Stimulated activated naive B cell treated with anti-CD40 and anti-IgM and Interleukin-4, amounts not matched to agents 10 μg/mL and 1 μg/mL and 100 μg/mL, for 72 hours (primary cell): ENCODE results near the gene CH25H.

Experiments
- ATAC-seq, 2 donors: fragments of 150-1000 bp; cut with Tn5 transposase; replicated peaks; 2 replicates each; pipeline ENCODE4 v1.10.0; 2021; ENCODE audit warnings: moderate library complexity in 1 of 2
- DNase-seq: peaks from one replicate; pipeline ENCODE4 v3.0.0; 2021
- H3K27ac Mint-ChIP-seq: one replicate; pipeline ENCODE4 v1.8.0; 2022; ENCODE audit warnings: mild to moderate bottlenecking, mixed read lengths
- H3K27me3 Mint-ChIP-seq, 2 donors: one replicate each; pipeline ENCODE4 v1.8.0; 2022; ENCODE audit warnings: mixed read lengths in 2 of 2
- H3K36me3 Mint-ChIP-seq, 2 donors: one replicate each; pipeline ENCODE4 v1.8.0; 2022; ENCODE audit warnings: mixed read lengths in 2 of 2, mild to moderate bottlenecking in 1 of 2
- H3K4me1 Mint-ChIP-seq, 2 donors: one replicate each; pipeline ENCODE4 v1.8.0; 2022; ENCODE audit warnings: mixed read lengths in 2 of 2, mild to moderate bottlenecking in 1 of 2
- H3K4me3 Mint-ChIP-seq, 2 donors: one replicate each; pipeline ENCODE4 v1.8.0; 2022; ENCODE audit warnings: mild to moderate bottlenecking in 2 of 2, mixed read lengths in 2 of 2, moderate library complexity in 1 of 2
- H3K9me3 Mint-ChIP-seq, 2 donors: one replicate each; pipeline ENCODE4 v1.8.0; 2022; ENCODE audit warnings: mixed read lengths in 2 of 2, mild to moderate bottlenecking in 1 of 2

The CH25H gene

GRCh38 chr10:89217057-89217990 lies 10.2 kb upstream of the CH25H start:
- DNase-seq (peak; percentile 22), ATAC-seq (no peak)
- Mint-ChIP-seq H3K4me3 (no peak overlapping the region), H3K27me3 (no peaks in the 10 kb centered on the region), H3K27ac (no peak overlapping the region), H3K36me3 (peaks cover 12 to 13% of the 10 kb centered on the region in 2 donors), H3K9me3 (no peaks in the 10 kb centered on the region), H3K4me1 (peaks cover 0 to 3% of the 10 kb centered on the region in 2 donors)

GRCh38 chr10:89216056-89216455 lies 8.9 kb upstream of the CH25H start:
- Mint-ChIP-seq H3K27me3 (peaks cover 3 to 5% of the 10 kb centered on the region in 2 donors), H3K4me1 (peaks cover under 1 to 3% of the 10 kb centered on the region in 2 donors), H3K36me3 (peaks cover 4 to 10% of the 10 kb centered on the region in 2 donors), H3K27ac (no peak overlapping the region), H3K4me3 (no peak overlapping the region), H3K9me3 (no peaks in the 10 kb centered on the region)
- DNase-seq = no peak
- ATAC-seq = no peak

DNA sequence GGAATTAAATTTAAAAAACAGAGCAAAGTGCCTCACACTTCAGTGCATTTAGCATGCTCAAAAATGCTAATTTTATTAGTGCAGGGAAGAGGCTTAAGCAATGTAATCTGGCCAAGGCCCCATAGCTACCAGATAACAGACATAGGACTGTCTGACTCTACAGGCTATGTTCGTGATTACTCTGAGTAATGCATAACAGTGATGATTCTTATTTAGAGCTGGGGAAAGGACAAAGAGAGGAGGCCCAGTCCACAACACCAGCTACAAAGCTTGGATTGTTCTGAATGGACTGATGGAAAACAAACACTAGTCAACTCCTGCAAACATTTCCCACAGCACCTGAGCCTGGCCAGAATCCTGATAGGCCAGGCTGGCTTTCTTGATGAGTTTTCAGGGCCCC lies 8.4 kb upstream of the CH25H start:
- no peaks in the 10 kb centered on the region for H3K9me3 Mint-ChIP-seq
- no peak overlapping the region for H3K4me3 Mint-ChIP-seq
- peaks cover 8 to 11% of the 10 kb centered on the region in 2 donors for H3K27me3 Mint-ChIP-seq
- no peak for ATAC-seq
- peaks cover 3 to 6% of the 10 kb centered on the region in 2 donors for H3K4me1 Mint-ChIP-seq
- H3K27ac Mint-ChIP-seq = no peak overlapping the region
- DNase-seq = no peak
- peaks cover under 1 to 6% of the 10 kb centered on the region in 2 donors for H3K36me3 Mint-ChIP-seq

DNA sequence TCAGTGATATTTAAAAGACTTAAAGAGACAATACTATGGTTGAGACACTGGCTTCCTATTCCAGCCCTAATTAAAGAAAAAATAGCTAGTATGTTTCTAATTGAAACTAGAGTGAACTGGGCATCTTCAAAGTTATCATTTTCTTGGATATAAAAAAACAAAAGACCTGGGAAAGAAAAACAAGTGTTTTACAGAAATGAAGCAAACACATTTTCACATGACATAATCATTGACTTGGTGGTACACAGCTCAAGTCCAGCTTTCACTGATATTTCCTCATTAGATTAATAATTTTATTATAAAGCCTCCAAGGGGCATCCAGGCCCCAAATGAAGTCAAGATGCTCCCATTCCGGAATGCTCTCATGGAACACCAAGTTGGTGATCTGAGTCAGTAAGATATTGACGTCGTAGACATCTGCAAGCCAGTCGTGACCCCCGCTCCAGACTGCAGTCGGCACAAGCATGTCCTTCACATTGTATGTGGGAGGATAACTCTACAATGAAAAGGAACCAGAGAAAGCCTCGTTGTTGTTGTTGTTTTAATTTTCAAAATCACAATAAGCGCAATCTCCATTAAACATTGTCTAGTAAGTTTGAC lies 7.5 kb upstream of the CH25H start:
- Mint-ChIP-seq H3K4me1 (peaks cover 8 to 10% of the 10 kb centered on the region in 2 donors), H3K9me3 (no peaks in the 10 kb centered on the region), H3K27ac (no peak overlapping the region), H3K4me3 (no peak overlapping the region), H3K27me3 (peaks cover 11 to 13% of the 10 kb centered on the region in 2 donors), H3K36me3 (peaks cover 0 to 6% of the 10 kb centered on the region in 2 donors)
- ATAC-seq = no peak
- no peak for DNase-seq

DNA sequence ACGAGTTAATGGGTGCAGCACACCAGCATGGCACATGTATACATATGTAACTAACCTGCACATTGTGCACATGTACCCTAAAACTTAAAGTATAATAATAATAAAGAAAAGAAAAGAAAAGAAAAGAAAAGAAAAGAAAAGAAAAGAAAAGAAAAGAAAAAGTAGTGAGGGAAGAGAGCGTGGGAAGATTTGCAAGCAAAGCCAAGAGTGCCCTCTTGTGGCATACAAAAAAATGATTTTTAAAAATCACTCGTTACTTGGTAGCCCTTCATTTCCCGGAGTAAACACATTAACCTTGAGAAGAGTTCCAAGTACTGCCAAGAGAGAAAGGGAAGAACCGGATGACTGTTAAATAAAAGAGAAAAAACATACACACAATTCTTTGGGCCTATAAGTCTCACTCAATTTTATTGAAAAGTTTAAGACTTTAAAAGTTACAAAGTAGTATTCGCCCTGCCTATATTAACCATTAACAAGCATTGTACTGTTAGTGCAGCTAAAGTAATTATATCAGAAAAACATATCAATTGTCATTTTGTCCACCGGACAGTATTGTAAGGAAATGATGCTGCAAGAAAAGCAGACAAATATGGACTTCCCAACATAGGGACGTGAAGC lies 6.2 kb upstream of the CH25H start:
- H3K4me1 Mint-ChIP-seq = peaks cover 13 to 18% of the 10 kb centered on the region in 2 donors
- peaks cover 14 to 17% of the 10 kb centered on the region in 2 donors for H3K27me3 Mint-ChIP-seq
- peaks cover 0 to 4% of the 10 kb centered on the region in 2 donors for H3K36me3 Mint-ChIP-seq
- no peak overlapping the region for H3K4me3 Mint-ChIP-seq
- DNase-seq = no peak
- H3K27ac Mint-ChIP-seq = no peak overlapping the region
- no peaks in the 10 kb centered on the region for H3K9me3 Mint-ChIP-seq
- ATAC-seq = no peak

DNA sequence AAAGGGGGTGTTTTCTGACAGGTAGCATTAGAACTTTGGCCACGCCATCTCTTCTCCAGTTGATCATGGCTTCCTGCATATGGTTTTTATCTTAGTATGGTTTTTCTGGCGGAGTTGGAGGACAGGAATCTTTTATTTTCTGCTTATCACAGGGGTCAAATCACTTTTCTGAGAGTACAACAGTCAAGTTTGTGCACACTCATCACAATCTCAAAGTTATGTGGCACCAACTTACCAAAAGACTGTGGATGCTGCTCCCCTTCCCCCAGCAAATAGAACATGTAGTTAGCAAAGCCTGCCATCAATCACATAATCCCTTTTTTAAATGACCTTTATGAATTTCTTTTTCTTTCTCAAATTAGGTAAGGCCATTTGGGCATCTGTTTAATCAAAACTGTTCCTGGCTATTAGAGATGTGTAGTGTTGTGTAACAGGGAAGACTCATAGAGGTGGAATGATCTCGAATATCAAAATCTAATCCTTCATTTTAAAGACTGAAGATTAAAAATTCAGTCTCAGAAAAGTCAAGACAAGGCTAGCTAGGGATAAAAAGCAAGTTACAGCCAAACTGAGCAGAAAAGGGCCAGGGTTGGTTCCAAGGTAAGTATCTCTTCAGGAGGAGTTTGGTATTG lies 3.8 kb upstream of the CH25H start:
- Mint-ChIP-seq H3K27me3 (peaks cover 26 to 28% of the 10 kb centered on the region in 2 donors), H3K36me3 (peaks cover 0 to 4% of the 10 kb centered on the region in 2 donors), H3K27ac (no peak overlapping the region), H3K9me3 (no peaks in the 10 kb centered on the region), H3K4me3 (no peak overlapping the region), H3K4me1 (peaks cover 19 to 38% of the 10 kb centered on the region in 2 donors)
- DNase-seq (no peak), ATAC-seq (no peak)

GRCh38 chr10:89209718-89210117 lies 2.6 kb upstream of the CH25H start:
- H3K4me3 Mint-ChIP-seq = peak overlapping the region; percentile 9 to 17
- DNase-seq (no peak), ATAC-seq (peak; percentile 36 to 55)
- peaks cover 31 to 34% of the 10 kb centered on the region in 2 donors for H3K27me3 Mint-ChIP-seq
- H3K9me3 Mint-ChIP-seq = no peaks in the 10 kb centered on the region
- peaks cover 0 to 2% of the 10 kb centered on the region in 2 donors for H3K36me3 Mint-ChIP-seq
- peaks cover 19 to 38% of the 10 kb centered on the region in 2 donors for H3K4me1 Mint-ChIP-seq
- H3K27ac Mint-ChIP-seq = no peak overlapping the region

DNA sequence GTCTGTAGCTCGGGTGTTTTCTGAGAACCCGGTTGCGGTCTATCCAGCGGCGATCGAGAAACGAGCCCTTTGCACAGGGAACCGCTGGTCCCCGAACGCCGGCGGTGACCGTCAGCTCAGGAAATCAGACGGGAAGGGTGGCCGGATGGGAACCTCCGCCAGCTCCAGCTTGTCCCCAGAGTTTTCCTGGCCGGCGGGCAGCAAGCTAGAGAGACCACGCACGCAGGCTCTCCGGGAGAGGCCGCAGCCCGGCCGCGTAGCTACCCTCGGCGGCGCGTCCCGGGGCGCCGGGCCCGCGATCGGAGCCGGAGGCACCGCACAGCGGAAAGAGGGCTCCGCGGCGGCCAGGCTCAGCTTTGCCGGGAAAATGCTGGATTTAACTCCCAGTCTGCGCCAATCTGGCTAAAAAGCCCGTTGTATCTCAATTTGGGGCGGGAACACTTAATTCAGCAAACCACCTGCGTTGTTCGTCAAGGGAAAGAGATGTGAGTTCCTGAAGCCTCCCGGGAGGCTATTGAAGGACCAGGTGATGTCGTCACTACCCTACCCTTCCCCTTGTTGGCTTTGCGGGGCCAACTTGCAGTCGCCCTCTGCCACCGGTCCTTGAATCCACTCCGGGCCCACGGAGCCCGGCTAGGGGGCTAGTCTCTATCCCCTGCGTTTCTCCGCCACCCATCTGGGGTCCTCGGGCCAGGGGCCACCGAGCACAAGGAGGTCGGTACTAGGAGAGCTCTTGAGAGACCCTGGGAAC lies 859 bp upstream of the CH25H start:
- H3K4me3 Mint-ChIP-seq = peak overlapping the region; percentile 80 to 81
- ATAC-seq (peak; percentile 22 to 27), DNase-seq (peak; percentile 6)
- H3K4me1 Mint-ChIP-seq = peaks cover 17 to 38% of the 10 kb centered on the region in 2 donors
- peaks cover 31 to 34% of the 10 kb centered on the region in 2 donors for H3K27me3 Mint-ChIP-seq
- H3K27ac Mint-ChIP-seq = peak overlapping the region; percentile 75
- H3K36me3 Mint-ChIP-seq = no peaks in the 10 kb centered on the region
- no peaks in the 10 kb centered on the region for H3K9me3 Mint-ChIP-seq

DNA sequence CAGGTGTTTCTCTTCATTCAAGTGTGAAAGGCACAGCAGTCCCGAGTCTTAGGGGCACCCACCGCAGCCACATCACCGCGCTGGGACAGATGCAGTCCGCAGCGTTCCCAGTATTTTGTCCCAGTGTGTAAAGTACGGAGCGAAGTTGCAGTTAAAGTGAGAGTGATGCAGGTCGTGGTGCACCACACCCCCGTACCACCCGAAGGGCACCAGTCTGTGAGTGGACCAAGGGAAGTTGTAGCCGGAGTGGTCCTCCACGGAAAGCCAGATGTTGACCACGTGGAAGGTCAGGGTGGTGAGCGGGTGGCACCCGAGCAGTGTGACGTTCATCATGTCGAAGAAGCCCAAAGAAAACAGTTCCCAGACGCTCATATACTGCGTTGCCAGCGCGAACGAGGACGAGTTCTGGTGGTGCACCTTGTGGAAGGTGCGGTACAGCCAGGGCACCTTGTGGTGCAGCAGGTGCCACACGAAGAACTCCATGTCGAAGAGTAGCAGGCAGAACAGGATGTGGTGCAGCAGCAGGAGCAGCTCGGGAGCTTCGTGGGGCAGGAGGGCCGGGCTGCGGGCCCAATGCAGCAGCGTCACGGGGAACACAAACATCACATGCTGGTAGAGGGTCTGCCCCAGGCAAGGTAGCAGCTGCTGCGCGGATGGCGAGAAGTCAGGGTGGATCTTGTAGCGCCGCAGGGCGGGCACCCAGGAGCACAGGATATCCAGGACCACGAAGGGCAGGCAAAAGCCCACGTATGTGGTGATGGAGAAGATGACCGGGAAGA lies 526 bp downstream of the CH25H start:
- Mint-ChIP-seq H3K27me3 (peaks cover 31 to 34% of the 10 kb centered on the region in 2 donors), H3K4me3 (peak overlapping the region; percentile 80 to 81), H3K4me1 (peaks cover 17 to 38% of the 10 kb centered on the region in 2 donors), H3K27ac (peak overlapping the region; percentile 52), H3K9me3 (no peaks in the 10 kb centered on the region), H3K36me3 (no peaks in the 10 kb centered on the region)
- no peak for DNase-seq
- ATAC-seq = peak; percentile 42 to 45

GRCh38 chr10:89204621-89205185 lies 2.4 kb downstream of the CH25H start:
- Mint-ChIP-seq H3K4me3 (no peak overlapping the region), H3K9me3 (no peaks in the 10 kb centered on the region), H3K27me3 (peaks cover 19 to 23% of the 10 kb centered on the region in 2 donors), H3K4me1 (peaks cover 13 to 28% of the 10 kb centered on the region in 2 donors), H3K27ac (no peak overlapping the region), H3K36me3 (no peaks in the 10 kb centered on the region)
- DNase-seq = no peak
- no peak for ATAC-seq

- no peak for DNase-seq
- Mint-ChIP-seq H3K27ac (no peak overlapping the region), H3K4me1 (peaks cover 7 to 19% of the 10 kb centered on the region in 2 donors), H3K9me3 (no peaks in the 10 kb centered on the region), H3K27me3 (peaks cover 14 to 19% of the 10 kb centered on the region in 2 donors), H3K4me3 (no peak overlapping the region), H3K36me3 (no peaks in the 10 kb centered on the region)
- ATAC-seq = no peak
Measured at GRCh38 chr10:89203237-89203636, 3.9 kb downstream of the CH25H start.

- H3K36me3 Mint-ChIP-seq = no peaks in the 10 kb centered on the region
- H3K27ac Mint-ChIP-seq = no peak overlapping the region
- DNase-seq (no peak), ATAC-seq (no peak)
- peaks cover 7 to 9% of the 10 kb centered on the region in 2 donors for H3K4me1 Mint-ChIP-seq
- no peak overlapping the region for H3K4me3 Mint-ChIP-seq
- H3K27me3 Mint-ChIP-seq = peaks cover 14 to 16% of the 10 kb centered on the region in 2 donors
- no peaks in the 10 kb centered on the region for H3K9me3 Mint-ChIP-seq
Measured at GRCh38 chr10:89202033-89202425, 5.1 kb downstream of the CH25H start.
